GM21786 (cell line): ENCODE data around the gene RASAL3.

ENCODE experiments used
- ATAC-seq: cut with Tn5 transposase; IDR thresholded peaks from one replicate; pipeline ENCODE4 v1.9.1; 2021; ENCODE audit not compliant: unreplicated experiment

RASAL3 gene

DNA sequence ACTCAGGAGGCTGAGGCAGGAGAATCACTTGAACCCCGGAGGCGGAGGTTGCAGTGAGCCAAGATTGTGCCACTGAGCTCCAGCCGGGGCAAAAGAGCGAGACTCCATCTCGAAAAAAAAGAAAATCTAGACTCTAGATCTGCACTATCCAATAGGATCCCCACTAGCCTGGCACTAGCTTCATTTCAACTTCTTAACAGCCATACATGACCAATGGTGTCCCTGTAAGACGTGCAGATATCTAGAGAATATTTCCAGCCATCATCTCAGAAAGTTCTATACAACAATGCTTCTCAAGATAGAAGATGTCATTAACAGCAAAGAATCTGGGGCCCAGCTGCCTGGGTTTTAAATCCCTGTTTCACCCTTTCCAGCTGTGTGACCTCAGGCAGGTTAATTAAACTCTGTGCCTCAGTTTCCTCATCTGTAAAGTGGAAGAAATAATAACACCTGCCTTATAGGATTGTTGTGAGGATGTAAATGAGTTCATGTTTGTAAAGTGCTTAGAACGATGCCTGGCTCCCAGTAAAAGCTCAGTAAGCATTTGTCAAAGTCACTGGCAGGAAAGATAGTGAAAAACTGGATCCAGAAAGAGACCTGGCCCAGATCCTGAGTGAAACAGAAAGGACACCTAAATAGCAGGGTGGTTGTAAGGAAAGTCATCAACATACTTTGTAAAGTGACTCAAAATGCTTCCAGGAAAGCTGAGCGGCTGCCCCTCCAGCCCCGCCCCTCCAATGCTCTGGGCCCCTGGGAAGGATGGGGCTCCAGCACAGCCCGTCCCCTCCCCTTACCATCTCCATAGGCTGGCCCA is 28.1 kb downstream of the RASAL3 start:
- no peak for ATAC-seq

- ATAC-seq = no peak
These were observed 30.8 kb downstream of the RASAL3 start for GRCh38 chr19:15433519-15434069.

GRCh38 chr19:15432629-15433518 is 31.5 kb downstream of the RASAL3 start:
- no peak for ATAC-seq

DNA sequence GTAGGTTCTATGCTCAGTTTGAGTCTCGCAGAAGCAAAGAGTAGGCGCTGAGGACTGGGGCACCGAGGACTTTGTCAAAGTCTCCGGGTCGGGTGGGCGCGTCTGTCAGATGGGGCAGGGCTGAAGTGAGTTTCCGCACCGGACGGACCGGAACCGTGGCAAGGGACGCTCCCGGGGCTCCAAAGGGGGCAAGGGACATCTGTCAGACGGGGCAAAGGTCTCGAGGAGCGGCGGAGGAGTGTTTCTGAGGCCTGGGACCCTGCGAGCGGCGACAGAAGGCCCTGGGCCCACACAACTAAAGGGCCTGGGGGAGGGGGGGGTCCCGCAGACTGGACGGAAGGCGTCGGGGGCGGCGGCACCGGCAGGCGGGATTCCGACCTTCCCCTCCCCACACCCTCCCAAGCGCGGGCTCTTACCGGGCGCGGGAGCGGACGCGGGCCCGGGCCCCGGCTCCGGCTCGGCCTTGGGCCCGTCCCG is 32.3 kb downstream of the RASAL3 start:
- no peak for ATAC-seq

- no peak for ATAC-seq
These were observed 32.8 kb downstream of the RASAL3 start for GRCh38 chr19:15431396-15432017.

- ATAC-seq = no peak
These were observed 33.7 kb downstream of the RASAL3 start for GRCh38 chr19:15430526-15431120.

DNA sequence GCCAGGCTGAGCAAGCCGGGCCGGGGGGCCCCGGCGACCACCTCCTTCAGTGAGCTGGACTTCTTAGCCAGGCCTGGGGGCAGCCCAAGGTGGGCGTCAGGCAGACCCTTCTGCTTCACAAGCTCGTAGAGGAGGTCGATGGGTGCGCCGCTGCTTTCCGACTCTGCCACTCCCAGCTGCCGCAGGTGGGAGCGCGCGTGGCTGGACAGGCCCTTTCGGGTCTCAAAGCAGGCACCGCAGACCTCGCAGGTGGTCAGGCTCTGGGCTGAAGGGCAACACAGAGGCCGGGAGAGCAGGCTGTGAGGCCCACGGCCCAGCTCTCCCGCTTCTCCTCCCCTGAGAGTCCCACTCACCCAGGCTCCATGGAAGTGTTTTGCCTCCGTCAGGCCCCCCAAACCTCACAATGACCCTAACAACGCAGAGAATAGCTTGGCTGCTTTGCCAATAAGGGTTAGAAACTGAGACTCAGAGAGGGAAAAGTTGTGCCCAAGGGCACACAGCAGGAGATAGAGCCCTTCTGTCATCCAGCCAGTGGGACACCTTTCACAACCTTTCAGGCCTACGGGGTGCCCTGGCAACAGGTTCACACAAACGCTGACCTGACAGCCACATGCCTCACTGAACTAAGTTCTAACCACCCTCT is 34.4 kb downstream of the RASAL3 start:
- no peak for ATAC-seq

DNA sequence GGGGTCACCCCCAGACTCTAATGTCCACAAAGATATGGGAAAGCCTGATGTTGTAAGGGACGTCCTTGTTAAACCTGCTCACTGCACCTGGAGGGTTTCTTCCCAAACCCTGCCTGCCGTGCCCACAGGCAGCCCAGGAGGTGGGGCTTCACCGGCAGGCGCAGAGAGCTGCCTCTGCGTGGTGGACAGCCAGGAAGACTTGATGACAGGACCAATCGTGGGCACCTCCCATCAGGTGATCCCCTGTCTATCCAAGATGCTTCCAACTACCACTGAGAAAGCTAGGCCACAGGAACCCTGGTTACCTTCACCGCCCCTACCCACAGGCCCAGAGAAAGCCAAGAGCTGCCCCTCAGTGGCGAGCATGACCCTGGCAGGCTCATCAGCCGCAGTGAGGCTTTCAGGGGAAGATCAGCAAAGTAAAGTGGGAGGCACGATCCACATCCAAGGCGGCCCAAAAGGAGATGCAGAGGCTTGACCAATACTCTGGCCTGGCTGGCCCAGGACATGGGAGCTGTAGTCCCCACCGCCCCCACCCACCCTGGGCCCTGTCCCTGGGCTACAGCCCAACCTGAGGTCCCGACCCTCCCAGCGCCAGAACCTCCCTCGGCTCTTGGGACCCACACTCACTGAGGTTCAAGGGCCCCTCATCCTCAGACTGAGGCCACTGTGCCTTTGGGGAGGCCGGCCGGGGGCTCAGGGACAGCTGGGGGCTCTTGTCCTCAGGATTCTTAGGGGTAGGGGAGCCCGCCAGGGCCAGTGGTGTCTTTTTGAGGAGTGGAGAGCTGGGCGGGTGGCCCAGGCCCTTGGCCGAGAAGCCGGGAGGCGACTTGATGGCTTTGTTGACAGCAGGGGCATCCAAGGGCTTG is 35.2 kb downstream of the RASAL3 start:
- ATAC-seq = no peak

GRCh38 chr19:15427991-15428471 is 36.3 kb downstream of the RASAL3 start:
- no peak for ATAC-seq

DNA sequence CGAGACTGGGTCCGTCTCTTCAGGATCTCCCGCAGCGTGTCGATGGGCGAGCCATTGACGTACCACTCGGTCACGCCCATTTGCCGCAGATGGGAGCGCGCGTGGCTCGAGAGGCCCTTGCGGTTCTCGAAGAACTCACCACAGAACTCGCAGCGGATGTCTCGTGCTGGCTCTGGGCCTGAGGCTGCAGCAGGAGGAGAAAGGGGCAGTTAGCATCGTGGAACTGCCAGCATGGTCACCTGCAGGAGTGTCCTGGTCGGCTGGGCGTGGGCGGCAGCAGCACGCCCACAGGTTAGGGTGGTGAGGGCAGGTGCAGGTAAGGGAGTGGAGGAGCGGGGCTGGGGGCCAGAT is 37.0 kb downstream of the RASAL3 start:
- ATAC-seq = no peak

- ATAC-seq = no peak
These were observed 37.6 kb downstream of the RASAL3 start for GRCh38 chr19:15426485-15427349.

DNA sequence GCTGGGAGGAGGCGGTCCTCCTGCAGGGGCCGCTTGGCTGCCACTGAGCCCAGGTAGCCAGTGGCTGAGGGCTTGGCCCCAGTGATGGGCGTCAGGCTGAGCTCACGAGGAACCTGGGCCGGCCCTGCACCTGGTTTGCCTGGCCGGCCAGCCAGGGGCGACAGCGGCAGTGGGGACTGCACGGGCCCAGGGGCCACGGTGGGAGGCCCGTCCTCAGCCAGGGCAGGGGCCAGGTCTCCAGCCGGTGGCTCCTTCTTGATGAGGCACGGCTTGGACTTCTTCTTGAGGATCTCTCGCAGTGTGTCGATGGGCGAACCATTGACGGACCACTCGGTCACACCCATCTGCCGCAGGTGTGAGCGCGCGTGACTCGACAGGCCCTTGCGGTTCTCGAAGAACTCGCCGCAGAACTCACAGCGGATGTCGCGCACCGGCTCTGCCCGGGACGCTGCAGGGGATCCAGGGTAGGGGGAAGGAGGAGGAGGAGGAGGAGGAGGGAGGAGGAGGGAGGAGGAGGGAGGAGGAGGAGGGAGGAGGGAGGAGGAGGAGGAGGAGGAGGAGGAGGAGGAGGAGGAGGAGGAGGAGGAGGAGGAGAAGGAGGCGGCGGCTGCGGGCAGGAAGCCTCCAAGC is 38.9 kb downstream of the RASAL3 start:
- ATAC-seq = no peak

GRCh38 chr19:15424692-15425272 is 39.6 kb downstream of the RASAL3 start:
- ATAC-seq = no peak

DNA sequence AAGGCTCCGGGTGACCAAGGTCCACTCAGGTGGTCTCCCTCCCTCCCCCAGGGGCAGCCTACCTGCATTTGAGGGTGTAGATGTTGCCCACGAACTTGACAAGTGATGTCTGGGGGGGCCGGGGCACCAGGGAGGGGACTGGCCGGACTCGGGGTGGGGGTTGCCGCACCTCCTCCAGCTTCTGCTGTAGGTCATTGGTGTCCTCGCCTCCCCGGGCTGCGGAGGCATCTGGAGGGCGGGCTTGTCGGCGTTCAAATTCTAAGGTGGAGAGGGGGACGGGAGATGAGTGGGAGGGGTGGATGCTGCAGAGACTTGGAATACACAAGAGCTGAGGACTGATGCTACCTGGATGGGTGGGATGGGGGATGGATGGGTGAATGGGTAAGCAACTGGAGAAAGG is 40.2 kb downstream of the RASAL3 start:
- no peak for ATAC-seq

DNA sequence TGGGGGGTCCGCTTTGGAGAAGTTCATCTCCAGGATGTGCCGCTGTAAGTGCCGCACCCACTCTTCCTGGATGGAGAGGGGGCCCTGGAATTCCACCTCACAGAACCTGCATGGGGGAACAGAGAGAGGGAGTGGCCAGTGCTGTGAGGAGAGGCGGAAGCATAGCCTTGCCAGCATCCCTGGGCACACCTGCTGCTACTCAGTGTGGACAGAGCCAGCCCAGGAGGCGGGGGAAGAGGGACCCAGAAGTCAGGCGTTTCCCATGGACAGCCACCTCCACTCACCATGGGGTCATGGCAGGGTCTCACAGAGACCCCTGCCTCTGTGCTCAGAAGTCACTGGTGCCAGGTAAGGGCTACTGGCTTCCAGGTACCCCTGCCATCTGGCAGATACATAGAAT is 41.2 kb downstream of the RASAL3 start:
- ATAC-seq = no peak

GRCh38 chr19:15422296-15423075 is 41.9 kb downstream of the RASAL3 start:
- ATAC-seq = no peak
